ENCODE data around the gene ENPP5. TPM values are rescaled to one million over a fixed set of nuclear protein-coding genes. Genes with fewer than 3 reads are reported as not detected.

Gene ENPP5
- total RNA-seq, 4 donors from 2014 or later = 0.73 to 8.1 TPM; not detected in 2

DNA sequence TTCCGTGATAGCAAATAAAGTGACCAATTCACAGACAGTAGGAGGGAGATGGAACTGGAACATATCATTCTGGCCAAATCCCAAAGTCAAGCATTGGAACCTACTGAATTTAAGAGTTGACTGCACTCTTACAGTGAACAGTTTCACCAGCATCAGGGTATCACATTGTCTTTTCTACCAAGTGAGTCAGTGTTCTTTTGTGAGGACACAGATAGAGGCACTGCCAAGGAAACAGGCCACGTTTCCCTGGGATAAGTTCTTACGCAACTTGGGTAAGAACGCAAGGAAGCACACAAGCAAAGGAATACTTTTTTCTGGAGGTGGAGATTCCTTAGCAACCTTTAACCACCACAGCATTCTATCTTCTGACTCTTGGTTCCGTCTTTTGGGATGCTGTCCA lies 28.6 kb upstream of the ENPP5 start:
- Histone ChIP-seq H3K27me3 (no peaks in the 10 kb centered on the region), H3K27ac (no peak overlapping the region), H3K36me3 (no peaks in the 10 kb centered on the region), H3K4me3 (no peak overlapping the region), H3K4me1 (no peaks in the 10 kb centered on the region), H3K9me3 (no peaks in the 10 kb centered on the region)
- no peak for DNase-seq
- intact Hi-C loops (cut with DNase I; ENCODE audit: low total_unique reads) = no loop called here
- no peak for TF ChIP-seq POLR2A (IDR thresholded peaks at IDR 0.05)
- TF ChIP-seq, protein P1, sequence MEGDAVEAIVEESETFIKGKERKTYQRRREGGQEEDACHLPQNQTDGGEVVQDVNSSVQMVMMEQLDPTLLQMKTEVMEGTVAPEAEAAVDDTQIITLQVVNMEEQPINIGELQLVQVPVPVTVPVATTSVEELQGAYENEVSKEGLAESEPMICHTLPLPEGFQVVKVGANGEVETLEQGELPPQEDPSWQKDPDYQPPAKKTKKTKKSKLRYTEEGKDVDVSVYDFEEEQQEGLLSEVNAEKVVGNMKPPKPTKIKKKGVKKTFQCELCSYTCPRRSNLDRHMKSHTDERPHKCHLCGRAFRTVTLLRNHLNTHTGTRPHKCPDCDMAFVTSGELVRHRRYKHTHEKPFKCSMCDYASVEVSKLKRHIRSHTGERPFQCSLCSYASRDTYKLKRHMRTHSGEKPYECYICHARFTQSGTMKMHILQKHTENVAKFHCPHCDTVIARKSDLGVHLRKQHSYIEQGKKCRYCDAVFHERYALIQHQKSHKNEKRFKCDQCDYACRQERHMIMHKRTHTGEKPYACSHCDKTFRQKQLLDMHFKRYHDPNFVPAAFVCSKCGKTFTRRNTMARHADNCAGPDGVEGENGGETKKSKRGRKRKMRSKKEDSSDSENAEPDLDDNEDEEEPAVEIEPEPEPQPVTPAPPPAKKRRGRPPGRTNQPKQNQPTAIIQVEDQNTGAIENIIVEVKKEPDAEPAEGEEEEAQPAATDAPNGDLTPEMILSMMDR (IDR thresholded peaks at IDR 0.05) = no peak

DNA sequence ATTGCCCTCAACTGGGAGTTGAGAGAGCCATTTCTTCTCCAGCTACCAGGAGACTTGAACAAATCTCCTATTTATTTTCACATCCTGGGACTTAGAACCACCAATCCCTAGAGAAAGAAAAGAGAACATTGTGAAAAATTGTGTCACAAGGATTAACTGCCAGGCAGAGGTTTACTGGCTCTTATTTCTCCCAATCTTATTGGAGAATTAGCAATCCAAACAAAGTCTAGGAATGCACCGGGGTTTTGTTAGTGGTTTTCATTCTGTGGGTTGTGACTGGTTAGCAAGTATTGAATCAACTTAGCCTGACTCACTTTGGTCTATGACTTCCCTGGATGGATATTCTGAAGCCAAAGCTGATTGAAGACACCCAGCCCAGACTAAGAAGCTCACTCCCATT lies 21.2 kb upstream of the ENPP5 start:
- intact Hi-C loops (cut with DNase I; ENCODE audit: low total_unique reads) = no loop called here
- TF ChIP-seq POLR2A (IDR thresholded peaks at IDR 0.05) = no peak
- TF ChIP-seq, protein P1 (IDR thresholded peaks at IDR 0.05) = no peak
- no peak overlapping the region for H3K4me3 ChIP-seq
- H3K27me3 ChIP-seq = no peaks in the 10 kb centered on the region
- H3K9me3 ChIP-seq = no peaks in the 10 kb centered on the region
- no peaks in the 10 kb centered on the region for H3K4me1 ChIP-seq
- H3K36me3 ChIP-seq = no peaks in the 10 kb centered on the region
- DNase-seq = no peak
- H3K27ac ChIP-seq = no peak overlapping the region

DNA sequence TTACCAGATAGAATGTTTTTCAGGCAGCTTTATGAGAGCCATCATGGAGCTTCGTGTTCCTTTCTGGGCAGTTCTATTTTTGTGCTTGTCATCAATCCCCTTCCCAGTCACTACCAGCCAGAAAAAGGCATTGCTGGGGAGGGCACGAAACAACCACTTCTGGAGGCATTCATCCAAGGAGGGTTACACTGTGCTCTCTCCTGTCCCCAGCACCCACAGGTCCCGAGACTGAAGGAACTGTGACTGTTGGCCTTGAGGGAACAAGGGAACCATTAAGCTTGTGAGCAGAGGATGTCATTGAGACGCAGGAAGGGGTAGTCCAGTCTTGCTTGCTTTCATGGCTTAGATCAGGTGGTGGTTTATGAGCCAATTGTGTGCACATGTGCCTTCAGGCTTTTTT lies 20.1 kb upstream of the ENPP5 start:
- no peaks in the 10 kb centered on the region for H3K27me3 ChIP-seq
- no peaks in the 10 kb centered on the region for H3K4me1 ChIP-seq
- intact Hi-C loops (cut with DNase I; ENCODE audit: low total_unique reads) = no loop called here
- no peak overlapping the region for H3K27ac ChIP-seq
- TF ChIP-seq, protein P1 (IDR thresholded peaks at IDR 0.05) = no peak
- no peak for TF ChIP-seq POLR2A (IDR thresholded peaks at IDR 0.05)
- no peak for DNase-seq
- H3K9me3 ChIP-seq = no peaks in the 10 kb centered on the region
- H3K4me3 ChIP-seq = no peak overlapping the region
- H3K36me3 ChIP-seq = no peaks in the 10 kb centered on the region

DNA sequence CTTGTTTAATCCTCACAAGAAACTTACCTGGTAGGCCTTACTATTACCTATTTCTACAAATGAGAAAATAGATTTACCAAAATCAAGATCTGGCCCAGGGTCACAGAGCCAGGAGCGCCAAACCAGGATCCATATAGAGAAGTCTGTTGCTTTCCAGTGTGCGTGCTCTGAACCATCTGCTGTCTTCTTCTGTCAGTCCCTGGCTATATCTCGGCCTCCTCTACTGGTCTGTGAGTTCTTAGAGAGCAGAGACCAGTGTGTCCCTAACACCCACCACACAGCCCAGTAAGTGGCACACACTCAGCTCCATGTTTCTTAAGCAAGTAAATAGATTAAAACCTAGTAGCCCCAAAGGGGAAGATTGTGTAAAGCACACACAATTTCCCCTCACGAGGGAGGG lies 18.9 kb upstream of the ENPP5 start:
- Histone ChIP-seq H3K4me1 (no peaks in the 10 kb centered on the region), H3K9me3 (no peaks in the 10 kb centered on the region), H3K4me3 (no peak overlapping the region), H3K27ac (no peak overlapping the region), H3K27me3 (no peaks in the 10 kb centered on the region), H3K36me3 (no peaks in the 10 kb centered on the region)
- no peak for DNase-seq
- intact Hi-C loops (cut with DNase I; ENCODE audit: low total_unique reads) = no loop called here
- TF ChIP-seq, protein P1 (IDR thresholded peaks at IDR 0.05) = no peak
- TF ChIP-seq POLR2A (IDR thresholded peaks at IDR 0.05) = no peak

DNA sequence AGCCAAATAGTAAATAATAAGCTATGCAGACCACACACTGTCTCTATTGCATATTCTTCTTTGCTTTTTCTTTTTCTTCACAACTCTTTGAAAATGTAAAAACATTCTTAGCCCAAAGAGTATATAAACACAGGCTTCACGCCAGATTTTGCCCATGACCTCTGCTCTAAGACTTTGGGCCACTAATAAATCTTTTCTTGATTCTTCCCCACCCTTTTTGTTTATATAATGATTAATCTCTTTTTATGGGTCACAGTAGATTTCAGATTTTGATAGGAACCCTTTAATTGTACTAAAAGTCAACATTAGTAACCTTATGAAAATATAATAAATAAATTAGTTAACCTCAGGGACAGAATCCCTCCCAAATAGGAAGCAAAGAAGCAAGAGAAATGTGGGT lies 15.8 kb upstream of the ENPP5 start:
- Histone ChIP-seq H3K27me3 (no peaks in the 10 kb centered on the region), H3K4me3 (no peak overlapping the region), H3K36me3 (no peaks in the 10 kb centered on the region), H3K9me3 (no peaks in the 10 kb centered on the region), H3K27ac (no peak overlapping the region), H3K4me1 (no peaks in the 10 kb centered on the region)
- no peak for DNase-seq
- no peak for TF ChIP-seq POLR2A (IDR thresholded peaks at IDR 0.05)
- intact Hi-C loops (cut with DNase I; ENCODE audit: low total_unique reads) = no loop called here

DNA sequence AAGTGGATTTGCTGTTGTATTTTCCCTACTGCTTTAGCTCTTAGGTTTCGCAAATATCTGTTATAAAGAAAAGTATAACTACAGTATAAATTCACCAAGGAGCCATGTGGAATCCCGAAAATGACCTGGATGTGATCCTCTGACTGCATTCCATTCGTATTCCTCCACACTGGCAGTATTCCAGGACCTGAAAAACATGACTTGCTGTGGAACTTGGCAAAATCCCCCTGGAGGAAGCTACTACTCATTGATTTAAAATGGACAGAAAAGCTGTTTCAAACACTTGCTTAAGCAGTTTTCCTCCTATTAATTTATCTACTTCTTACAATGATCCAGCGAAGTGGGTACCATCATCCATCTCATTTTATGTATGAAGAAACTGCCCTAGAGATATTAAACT lies 13.3 kb upstream of the ENPP5 start:
- H3K36me3 ChIP-seq = no peaks in the 10 kb centered on the region
- TF ChIP-seq POLR2A (IDR thresholded peaks at IDR 0.05) = no peak
- TF ChIP-seq, protein P1 (IDR thresholded peaks at IDR 0.05) = no peak
- H3K27me3 ChIP-seq = no peaks in the 10 kb centered on the region
- intact Hi-C loops (cut with DNase I; ENCODE audit: low total_unique reads) = no loop called here
- no peak overlapping the region for H3K27ac ChIP-seq
- H3K4me1 ChIP-seq = no peaks in the 10 kb centered on the region
- no peak for DNase-seq
- no peaks in the 10 kb centered on the region for H3K9me3 ChIP-seq
- H3K4me3 ChIP-seq = no peak overlapping the region

All from uterus (tissue), 4 donors.